Kidney (tissue), 14 donors: ENCODE measurements around the gene ANKRD9. TPM values are rescaled to one million over a fixed set of nuclear protein-coding genes. Genes with fewer than 3 reads are reported as not detected.

Experiments
- DNase-seq, 5 donors: peaks; one replicate each; pipeline ENCODE4 v3.0.0-alpha.2; 2013 to 2020
- FAIRE-seq: peaks from 2 replicates; lab custom pipeline; 2012; peaks lifted over from hg19 to GRCh38; lab: Jason Lieb, UNC
- H3K27ac ChIP-seq, 2 donors: one replicate each; pipeline ENCODE4 v1.7.0; 2013; ENCODE audit warnings: low read depth in 2 of 2, low read length in 2 of 2, inconsistent platforms in 1 of 2
- H3K27me3 ChIP-seq: one replicate; pipeline ENCODE4 v1.7.1; 2013; ENCODE audit warnings: low read length, inconsistent platforms; ENCODE audit not compliant: control insufficient read depth, insufficient read depth
- H3K36me3 ChIP-seq, 3 donors: one replicate each; pipeline versions ENCODE4 v1.7.0 to v1.7.1; 2013; ENCODE audit warnings: low read length in 3 of 3, control low read depth in 1 of 3, inconsistent platforms in 1 of 3; ENCODE audit not compliant: insufficient read depth in 3 of 3, control insufficient read depth in 2 of 3
- H3K4me1 ChIP-seq, 3 donors: one replicate each; pipeline versions ENCODE4 v1.7.0 to v1.7.1; 2013; ENCODE audit warnings: low read length in 3 of 3, inconsistent platforms in 1 of 3, low read depth in 1 of 3; ENCODE audit not compliant: control insufficient read depth in 2 of 3, insufficient read depth in 2 of 3
- H3K4me3 ChIP-seq, 3 donors: one replicate each; pipeline versions ENCODE4 v1.7.0 to v1.8.1; 2013; ENCODE audit warnings: low read length in 3 of 3, control low read depth in 1 of 3, inconsistent platforms in 1 of 3
- H3K9ac ChIP-seq, 3 donors: one replicate each; pipeline versions ENCODE4 v1.7.0 to v1.7.1; 2013; ENCODE audit warnings: low read length in 3 of 3, control low read depth in 1 of 3, inconsistent platforms in 1 of 3
- H3K9me3 ChIP-seq, 3 donors: one replicate each; pipeline versions ENCODE4 v1.7.0 to v1.7.1; 2013; ENCODE audit warnings: low read length in 3 of 3, control low read depth in 1 of 3, inconsistent platforms in 1 of 3; ENCODE audit not compliant: control insufficient read depth in 2 of 3, insufficient read depth in 1 of 3
- intact Hi-C: fragments of 100-400 bp; cut with DNase I; formaldehyde crosslinking; loops from one replicate; pipeline ENCODE4 v1.11.1; 2022
- polyA plus RNA-seq: library from polyadenylated mRNA; stranded (reverse); fragments of 350-450 nt; fragmentation: Illumina TruSeq; extraction: RNeasy Lipid Tissue Mini Kit (QIAGEN cat#74804); gene quantifications from one replicate; pipeline ENCODE4 v1.2.3, GENCODE V29; 2014; ENCODE audit warnings: low read depth, low replicate concordance; ENCODE audit not compliant: insufficient read depth
- total RNA-seq: library from RNA; stranded (reverse); fragmentation: NEBNext Ultra II Directional; extraction: Animal tissue kit (Norgen Biotek cat#: 25700); gene quantifications from one replicate; pipeline ENCODE4 v1.2.1, GENCODE V29; 2021
- TF ChIP-seq, protein P1 (sequence below): IDR thresholded peaks from 3 replicates; pipeline ENCODE4 v1.5.1; 2012; ENCODE audit warnings: mild to moderate bottlenecking, moderate library complexity, borderline replicate concordance; ENCODE audit not compliant: insufficient read depth; ENCODE audit errors: extremely low read depth
- donor health status: control.
- donor health status: control.
- donor health status: control.
- donor health status: control.
- donor health status: control.
- donor health status: DM: yes; HTN: yes; CAD: no.
- donor health status: Normal renal cell carcinoma (clear cell type).

The ANKRD9 gene
- total and polyA plus RNA-seq, 2 donors from 2014 or later, result 18.7 to 26.0 TPM

- no peak overlapping the region for H3K27ac ChIP-seq
- TF ChIP-seq, protein P1, sequence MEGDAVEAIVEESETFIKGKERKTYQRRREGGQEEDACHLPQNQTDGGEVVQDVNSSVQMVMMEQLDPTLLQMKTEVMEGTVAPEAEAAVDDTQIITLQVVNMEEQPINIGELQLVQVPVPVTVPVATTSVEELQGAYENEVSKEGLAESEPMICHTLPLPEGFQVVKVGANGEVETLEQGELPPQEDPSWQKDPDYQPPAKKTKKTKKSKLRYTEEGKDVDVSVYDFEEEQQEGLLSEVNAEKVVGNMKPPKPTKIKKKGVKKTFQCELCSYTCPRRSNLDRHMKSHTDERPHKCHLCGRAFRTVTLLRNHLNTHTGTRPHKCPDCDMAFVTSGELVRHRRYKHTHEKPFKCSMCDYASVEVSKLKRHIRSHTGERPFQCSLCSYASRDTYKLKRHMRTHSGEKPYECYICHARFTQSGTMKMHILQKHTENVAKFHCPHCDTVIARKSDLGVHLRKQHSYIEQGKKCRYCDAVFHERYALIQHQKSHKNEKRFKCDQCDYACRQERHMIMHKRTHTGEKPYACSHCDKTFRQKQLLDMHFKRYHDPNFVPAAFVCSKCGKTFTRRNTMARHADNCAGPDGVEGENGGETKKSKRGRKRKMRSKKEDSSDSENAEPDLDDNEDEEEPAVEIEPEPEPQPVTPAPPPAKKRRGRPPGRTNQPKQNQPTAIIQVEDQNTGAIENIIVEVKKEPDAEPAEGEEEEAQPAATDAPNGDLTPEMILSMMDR, result no peak
- FAIRE-seq, result no peak
Measured at GRCh38 chr14:102471921-102472790, 37.4 kb downstream of the ANKRD9 start.

GRCh38 chr14:102469261-102469660, 40.3 kb downstream of the ANKRD9 start:
- no peak overlapping the region for H3K27ac ChIP-seq
- peaks cover 0 to 11% (median 6%) of the 10 kb centered on the region in 3 donors for H3K36me3 ChIP-seq
- no peaks in the 10 kb centered on the region for H3K4me1 ChIP-seq
- no peaks in the 10 kb centered on the region for H3K27me3 ChIP-seq
- H3K9me3 ChIP-seq, result no peaks in the 10 kb centered on the region
- H3K9ac ChIP-seq, result no peak overlapping the region
- no peak overlapping the region for H3K4me3 ChIP-seq
- FAIRE-seq, result no peak
- DNase-seq, result no peak
- intact Hi-C loops, result no loop called here
- TF ChIP-seq, protein P1, result no peak

More at GRCh38 chr14:102471921-102472790, 37.4 kb downstream of the ANKRD9 start:
- no peak for DNase-seq
- Histone ChIP-seq H3K9ac (no peak overlapping the region), H3K9me3 (no peaks in the 10 kb centered on the region), H3K4me1 (no peaks in the 10 kb centered on the region), H3K36me3 (peaks cover 0 to 3% (median 0%) of the 10 kb centered on the region in 3 donors), H3K27me3 (no peaks in the 10 kb centered on the region), H3K4me3 (no peak overlapping the region)
- intact Hi-C loops, result no loop called here

GRCh38 chr14:102464846-102465341, 44.7 kb downstream of the ANKRD9 start:
- Histone ChIP-seq H3K9me3 (no peaks in the 10 kb centered on the region), H3K4me1 (no peaks in the 10 kb centered on the region), H3K36me3 (peaks cover 0 to 11% (median 8%) of the 10 kb centered on the region in 3 donors), H3K9ac (no peak overlapping the region), H3K4me3 (no peak overlapping the region), H3K27ac (no peak overlapping the region), H3K27me3 (no peaks in the 10 kb centered on the region)
- intact Hi-C loops, result no loop called here
- TF ChIP-seq, protein P1, result no peak
- FAIRE-seq (no peak), DNase-seq (no peak)
